WTC11 (cell line): Measurements from ENCODE around the gene PRKACG. TPM values are rescaled to one million over a fixed set of nuclear protein-coding genes. Genes with fewer than 3 reads are reported as not detected.

Experiments used
- ATAC-seq: fragments of 200-7000 bp; cut with Tn5 transposase; 2 replicates; pipeline ENCODE4 v1.10.0; 2021; ENCODE audit warnings: mild to moderate bottlenecking, moderate library complexity
- CTCF ChIA-PET: fragments of 300-600 bp; sonication (Branson Sonifier 250); formaldehyde crosslinking; loops from one replicate; lab custom pipeline; 2021; ENCODE audit warnings: antibody characterized with exemption; lab: Charles Lee
- POLR2A ChIA-PET: fragments of 350-600 bp; sonication (Branson Sonifier 250); formaldehyde crosslinking; loops from one replicate; lab custom pipeline; 2021; ENCODE audit warnings: antibody characterized with exemption; lab: Charles Lee
- DNase-seq: peaks from one replicate; pipeline ENCODE4 v3.0.0; 2021; ENCODE audit warnings: low spot score
- H3K27ac Mint-ChIP-seq: 2 replicates; pipeline ENCODE4 v1.8.0; 2021; ENCODE audit warnings: mixed read lengths
- H3K27me3 Mint-ChIP-seq: 2 replicates; pipeline ENCODE4 v1.8.0; 2021; ENCODE audit warnings: low read depth, mild to moderate bottlenecking, moderate library complexity, mixed read lengths
- H3K36me3 Mint-ChIP-seq: 2 replicates; pipeline ENCODE4 v1.8.0; 2021; ENCODE audit warnings: mixed read lengths
- H3K4me1 Mint-ChIP-seq: 2 replicates; pipeline ENCODE4 v1.8.0; 2022; ENCODE audit warnings: mixed read lengths
- H3K4me3 Mint-ChIP-seq: 2 replicates; pipeline ENCODE4 v1.8.0; 2021; ENCODE audit warnings: mild to moderate bottlenecking, moderate library complexity, mixed read lengths
- H3K9me3 Mint-ChIP-seq: 2 replicates; pipeline ENCODE4 v1.8.0; 2021; ENCODE audit warnings: mixed read lengths
- ATF2 ChIP-seq: sonication (generic); formaldehyde crosslinking; IDR thresholded peaks from 2 replicates; pipeline ENCODE4 v1.8.1; 2022; ENCODE audit warnings: low read depth, missing genetic modification reagents, borderline replicate concordance
- CTCF ChIP-seq: fragments of 200-600 bp; IDR thresholded peaks from 2 replicates; pipeline ENCODE4 v1.8.0; 2022; ENCODE audit warnings: antibody characterized with exemption
- EMX1 ChIP-seq: fragments of 250-450 bp; sonication (Bioruptor Pico); IDR thresholded peaks from 2 replicates; pipeline ENCODE4 v1.8.0; 2021; ENCODE audit warnings: mild to moderate bottlenecking
- HMGXB4 ChIP-seq: sonication (generic); formaldehyde crosslinking; IDR thresholded peaks from 2 replicates; pipeline ENCODE4 v1.8.1; 2023; ENCODE audit warnings: mild to moderate bottlenecking, moderate library complexity, missing genetic modification reagents
- IRF2 ChIP-seq: sonication (generic); formaldehyde crosslinking; IDR thresholded peaks from 2 replicates; pipeline ENCODE4 v1.8.0; 2022; ENCODE audit warnings: low read depth, missing genetic modification reagents, borderline replicate concordance
- JAZF1 ChIP-seq: fragments of 250-450 bp; sonication (Bioruptor Pico); IDR thresholded peaks from 2 replicates; pipeline ENCODE4 v1.9.0; 2021; ENCODE audit warnings: moderate library complexity, mild to moderate bottlenecking, inconsistent platforms
- JUN ChIP-seq: sonication (generic); formaldehyde crosslinking; IDR thresholded peaks from 2 replicates; pipeline ENCODE4 v1.8.0; 2023; ENCODE audit warnings: mild to moderate bottlenecking, missing genetic modification reagents
- KAT7 ChIP-seq: sonication (generic); formaldehyde crosslinking; IDR thresholded peaks from 2 replicates; pipeline ENCODE4 v1.8.1; 2023; ENCODE audit warnings: missing genetic modification reagents, mild to moderate bottlenecking, borderline replicate concordance
- NR1H2 ChIP-seq: sonication (generic); formaldehyde crosslinking; IDR thresholded peaks from 2 replicates; pipeline ENCODE4 v1.9.0; 2021; ENCODE audit warnings: mild to moderate bottlenecking, moderate library complexity, missing genetic modification reagents
- NR2C2 ChIP-seq: sonication (generic); formaldehyde crosslinking; IDR thresholded peaks from 2 replicates; pipeline ENCODE4 v1.8.0; 2022; ENCODE audit warnings: mild to moderate bottlenecking, missing genetic modification reagents
- SMAD3 ChIP-seq: sonication (generic); formaldehyde crosslinking; IDR thresholded peaks from 2 replicates; pipeline ENCODE4 v1.8.0; 2022; ENCODE audit warnings: missing genetic modification reagents, mild to moderate bottlenecking, borderline replicate concordance
- SOX15 ChIP-seq: fragments of 250-450 bp; sonication (Bioruptor Pico); IDR thresholded peaks from 2 replicates; pipeline ENCODE4 v1.9.0; 2021; ENCODE audit warnings: mild to moderate bottlenecking
- TP53 ChIP-seq: sonication (generic); formaldehyde crosslinking; IDR thresholded peaks from 2 replicates; pipeline ENCODE4 v1.8.1; 2023; ENCODE audit warnings: mild to moderate bottlenecking, missing genetic modification reagents
- ZBTB21 ChIP-seq: sonication (generic); formaldehyde crosslinking; IDR thresholded peaks from 2 replicates; pipeline ENCODE4 v1.8.1; 2023; ENCODE audit warnings: mild to moderate bottlenecking, missing genetic modification reagents, borderline replicate concordance
- ZNF138 ChIP-seq: sonication (generic); formaldehyde crosslinking; conservative IDR thresholded peaks from 2 replicates; pipeline ENCODE4 v1.8.1; 2022; ENCODE audit warnings: mild to moderate bottlenecking, moderate library complexity, missing genetic modification reagents
- ZNF263 ChIP-seq: sonication (generic); formaldehyde crosslinking; IDR thresholded peaks from 2 replicates; pipeline ENCODE4 v1.8.1; 2022; ENCODE audit warnings: low read depth, mild to moderate bottlenecking, moderate library complexity, missing genetic modification reagents
- ZNF396 ChIP-seq: fragments of 250-450 bp; sonication (Bioruptor Pico); IDR thresholded peaks from 2 replicates; pipeline ENCODE4 v1.8.0; 2021; ENCODE audit warnings: mild to moderate bottlenecking, moderate library complexity, borderline replicate concordance
- total RNA-seq: library from RNA; stranded (reverse); gene quantifications from 3 replicates; pipeline ENCODE4 v1.2.3, GENCODE V29; 2021
- TF ChIP-seq, protein P1 (sequence below): sonication (generic); formaldehyde crosslinking; IDR thresholded peaks from 2 replicates; pipeline ENCODE4 v1.8.0; 2022; ENCODE audit warnings: mild to moderate bottlenecking, missing genetic modification reagents
- TF ChIP-seq, protein P2 (sequence below): sonication (generic); formaldehyde crosslinking; IDR thresholded peaks from 2 replicates; pipeline ENCODE4 v1.8.0; 2022; ENCODE audit warnings: missing genetic modification reagents

Gene PRKACG
- total RNA-seq, 1 experiment from 2014 or later = not detected

DNA sequence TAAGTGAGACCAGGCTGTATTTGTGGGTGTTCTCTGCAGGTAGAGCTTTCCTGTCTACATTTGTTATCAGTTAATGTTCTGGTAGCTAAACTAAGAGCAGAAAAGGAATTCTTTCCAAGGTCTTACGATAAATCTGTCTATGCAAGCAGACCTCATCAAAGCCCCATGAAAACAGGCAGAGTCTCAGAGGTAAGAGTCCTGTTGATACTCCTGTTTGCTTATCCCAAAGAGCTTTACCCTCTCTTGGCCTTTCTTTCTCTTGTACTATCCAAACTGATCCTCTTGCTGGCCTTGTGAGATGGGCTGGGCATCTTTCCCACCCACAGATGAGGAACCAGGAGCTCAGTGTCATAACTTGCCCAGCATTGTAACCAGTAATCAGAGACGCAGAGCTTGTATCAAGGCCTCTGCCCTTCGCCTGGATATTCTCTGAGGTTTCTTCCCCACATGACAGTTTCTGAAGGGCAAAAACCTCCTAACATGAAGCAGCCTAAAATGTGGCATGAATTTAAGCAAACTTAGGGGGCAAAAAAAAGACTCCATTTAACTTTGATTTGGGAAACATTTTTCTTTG, 33.5 kb downstream of the PRKACG start:
- Mint-ChIP-seq H3K27me3 (no peaks in the 10 kb centered on the region), H3K4me3 (no peak overlapping the region), H3K4me1 (peaks cover 40% of the 10 kb centered on the region), H3K27ac (peak overlapping the region; percentile 86), H3K9me3 (peaks cover 19% of the 10 kb centered on the region), H3K36me3 (peaks cover 18% of the 10 kb centered on the region)
- DNase-seq (no peak), ATAC-seq (no peak)
- CTCF ChIA-PET = interaction anchor here (0.9 to 2.3 kb wide), 5 partner anchors 10 to 201 kb away, joined by 3 to 7 read pairs (median 3); a partner anchor contains a TSS
- POLR2A ChIA-PET = no interaction called here
- TF ChIP-seq IRF2 (no peak), SOX15 (CRISPR knock-in tag) (no peak), NR1H2 (CRISPR knock-in tag) (no peak), ZBTB21 (CRISPR knock-in tag) (no peak), EMX1 (no peak), TP53 (CRISPR knock-in tag) (no peak)
- TF ChIP-seq, all 79 proteins: peak for 0

- Mint-ChIP-seq H3K4me3 (no peak overlapping the region), H3K36me3 (peaks cover 18% of the 10 kb centered on the region), H3K27me3 (no peaks in the 10 kb centered on the region), H3K4me1 (peaks cover 40% of the 10 kb centered on the region), H3K9me3 (peaks cover 19% of the 10 kb centered on the region), H3K27ac (peak overlapping the region; percentile 77)
- ATAC-seq (peak; percentile 69), DNase-seq (no peak)
- TF ChIP-seq NR1H2 (CRISPR knock-in tag) (no peak), JAZF1 (CRISPR knock-in tag) (no peak), HMGXB4 (CRISPR knock-in tag) (no peak), JUN (CRISPR knock-in tag) (no peak), ZNF138 (no peak), KAT7 (no peak), NR2C2 (CRISPR knock-in tag) (no peak), CTCF (no peak), SMAD3 (CRISPR knock-in tag) (no peak), ZNF263 (no peak), ATF2 (CRISPR knock-in tag) (no peak), ZNF396 (CRISPR knock-in tag) (no peak)
- TF ChIP-seq, protein P1, sequence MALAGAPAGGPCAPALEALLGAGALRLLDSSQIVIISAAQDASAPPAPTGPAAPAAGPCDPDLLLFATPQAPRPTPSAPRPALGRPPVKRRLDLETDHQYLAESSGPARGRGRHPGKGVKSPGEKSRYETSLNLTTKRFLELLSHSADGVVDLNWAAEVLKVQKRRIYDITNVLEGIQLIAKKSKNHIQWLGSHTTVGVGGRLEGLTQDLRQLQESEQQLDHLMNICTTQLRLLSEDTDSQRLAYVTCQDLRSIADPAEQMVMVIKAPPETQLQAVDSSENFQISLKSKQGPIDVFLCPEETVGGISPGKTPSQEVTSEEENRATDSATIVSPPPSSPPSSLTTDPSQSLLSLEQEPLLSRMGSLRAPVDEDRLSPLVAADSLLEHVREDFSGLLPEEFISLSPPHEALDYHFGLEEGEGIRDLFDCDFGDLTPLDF (CRISPR knock-in tag) = no peak
- TF ChIP-seq, protein P2, sequence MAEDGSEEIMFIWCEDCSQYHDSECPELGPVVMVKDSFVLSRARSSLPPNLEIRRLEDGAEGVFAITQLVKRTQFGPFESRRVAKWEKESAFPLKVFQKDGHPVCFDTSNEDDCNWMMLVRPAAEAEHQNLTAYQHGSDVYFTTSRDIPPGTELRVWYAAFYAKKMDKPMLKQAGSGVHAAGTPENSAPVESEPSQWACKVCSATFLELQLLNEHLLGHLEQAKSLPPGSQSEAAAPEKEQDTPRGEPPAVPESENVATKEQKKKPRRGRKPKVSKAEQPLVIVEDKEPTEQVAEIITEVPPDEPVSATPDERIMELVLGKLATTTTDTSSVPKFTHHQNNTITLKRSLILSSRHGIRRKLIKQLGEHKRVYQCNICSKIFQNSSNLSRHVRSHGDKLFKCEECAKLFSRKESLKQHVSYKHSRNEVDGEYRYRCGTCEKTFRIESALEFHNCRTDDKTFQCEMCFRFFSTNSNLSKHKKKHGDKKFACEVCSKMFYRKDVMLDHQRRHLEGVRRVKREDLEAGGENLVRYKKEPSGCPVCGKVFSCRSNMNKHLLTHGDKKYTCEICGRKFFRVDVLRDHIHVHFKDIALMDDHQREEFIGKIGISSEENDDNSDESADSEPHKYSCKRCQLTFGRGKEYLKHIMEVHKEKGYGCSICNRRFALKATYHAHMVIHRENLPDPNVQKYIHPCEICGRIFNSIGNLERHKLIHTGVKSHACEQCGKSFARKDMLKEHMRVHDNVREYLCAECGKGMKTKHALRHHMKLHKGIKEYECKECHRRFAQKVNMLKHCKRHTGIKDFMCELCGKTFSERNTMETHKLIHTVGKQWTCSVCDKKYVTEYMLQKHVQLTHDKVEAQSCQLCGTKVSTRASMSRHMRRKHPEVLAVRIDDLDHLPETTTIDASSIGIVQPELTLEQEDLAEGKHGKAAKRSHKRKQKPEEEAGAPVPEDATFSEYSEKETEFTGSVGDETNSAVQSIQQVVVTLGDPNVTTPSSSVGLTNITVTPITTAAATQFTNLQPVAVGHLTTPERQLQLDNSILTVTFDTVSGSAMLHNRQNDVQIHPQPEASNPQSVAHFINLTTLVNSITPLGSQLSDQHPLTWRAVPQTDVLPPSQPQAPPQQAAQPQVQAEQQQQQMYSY (CRISPR knock-in tag) = no peak
- ChIA-PET POLR2A (interaction anchor here (0.8 kb wide), 2 partner anchors 15 to 275 kb away, joined by 3 to 4 read pairs; no protein-coding TSS in a partner anchor), CTCF (interaction anchor here (0.7 to 2.3 kb wide), 8 partner anchors 10 to 563 kb away, joined by 3 to 7 read pairs (median 3); a partner anchor contains a TSS)
Measured at GRCh38 chr9:68979538-68980314, 34.2 kb downstream of the PRKACG start.
